GM23338 (cell line): Measurements from ENCODE around the gene RPL31. TPM values are rescaled to one million over a fixed set of nuclear protein-coding genes. Genes with fewer than 3 reads are reported as not detected.
A peak's percentile ranks its signal among the peaks of the same experiment; 100 is the strongest.

Experiments used
- ATAC-seq: fragments of 200-7000 bp; cut with Tn5 transposase; 3 replicates; pipeline ENCODE4 v1.9.1; 2020
- DNase-seq: peaks from one replicate; pipeline ENCODE4 v3.0.0-alpha.2; 2015; ENCODE audit warnings: low spot score
- H2AFZ ChIP-seq: fragments of 200-600 bp; sonication (generic); 2 replicates; pipeline ENCODE4 v1.8.0; 2016; ENCODE audit warnings: antibody characterized with exemption, mild to moderate bottlenecking, moderate library complexity
- H3F3A ChIP-seq: fragments of 200-600 bp; sonication (generic); replicated peaks from 2 replicates; pipeline ENCODE4 v1.8.0; 2017; ENCODE audit warnings: antibody characterized with exemption, mixed run types, low read depth
- H3K27ac ChIP-seq: fragments of 200-600 bp; sonication (generic); 2 replicates; pipeline ENCODE4 v1.6.1; 2016; ENCODE audit warnings: low read depth
- H3K27me3 ChIP-seq: fragments of 200-600 bp; sonication (generic); 2 replicates; pipeline ENCODE4 v1.8.0; 2016; ENCODE audit warnings: mild to moderate bottlenecking, mixed run types, moderate library complexity; ENCODE audit not compliant: insufficient read depth
- H3K36me3 ChIP-seq: fragments of 200-600 bp; sonication (generic); 2 replicates; pipeline ENCODE4 v1.8.0; 2016; ENCODE audit warnings: mild to moderate bottlenecking; ENCODE audit not compliant: insufficient read depth
- H3K4me1 ChIP-seq: fragments of 200-600 bp; sonication (generic); 2 replicates; pipeline ENCODE4 v1.8.0; 2016; ENCODE audit warnings: mild to moderate bottlenecking, moderate library complexity; ENCODE audit not compliant: insufficient read depth
- H3K4me2 ChIP-seq: fragments of 200-600 bp; sonication (generic); 2 replicates; pipeline ENCODE4 v1.7.1; 2017; ENCODE audit warnings: mixed run types
- H3K4me3 ChIP-seq: fragments of 200-600 bp; sonication (generic); 2 replicates; pipeline ENCODE4 v1.6.1; 2016; ENCODE audit warnings: mixed run types
- H3K79me2 ChIP-seq: fragments of 200-600 bp; sonication (generic); replicated peaks from 2 replicates; pipeline ENCODE4 v1.8.0; 2017; ENCODE audit warnings: mild to moderate bottlenecking; ENCODE audit not compliant: insufficient read depth
- H3K9me2 ChIP-seq: fragments of 200-600 bp; sonication (generic); 2 replicates; pipeline ENCODE4 v1.8.0; 2017; ENCODE audit not compliant: insufficient read depth
- H4K20me1 ChIP-seq: fragments of 200-600 bp; sonication (generic); replicated peaks from 2 replicates; pipeline ENCODE4 v1.8.0; 2017; ENCODE audit warnings: mild to moderate bottlenecking; ENCODE audit not compliant: insufficient read depth
- H3K27ac Mint-ChIP-seq: 2 replicates; pipeline ENCODE4 v1.8.0; 2020; ENCODE audit warnings: inconsistent platforms, mild to moderate bottlenecking, moderate library complexity, mixed read lengths
- H3K27me3 Mint-ChIP-seq: 3 replicates; pipeline ENCODE4 v1.8.0; 2022; ENCODE audit warnings: low read depth, mild to moderate bottlenecking, moderate library complexity, mixed read lengths, inconsistent platforms; ENCODE audit not compliant: insufficient read depth, poor library complexity
- H3K36me3 Mint-ChIP-seq: 3 replicates; pipeline ENCODE4 v1.8.0; 2021; ENCODE audit warnings: low read depth, mild to moderate bottlenecking, inconsistent platforms, moderate library complexity, mixed read lengths
- H3K4me1 Mint-ChIP-seq: 3 replicates; pipeline ENCODE4 v1.8.0; 2020; ENCODE audit warnings: mild to moderate bottlenecking, inconsistent platforms, mixed read lengths
- H3K4me3 Mint-ChIP-seq: 3 replicates; pipeline ENCODE4 v1.8.0; 2021; ENCODE audit warnings: moderate library complexity, mild to moderate bottlenecking, inconsistent platforms, mixed read lengths
- H3K9me3 Mint-ChIP-seq: 3 replicates; pipeline ENCODE4 v1.8.0; 2020; ENCODE audit warnings: moderate library complexity, mild to moderate bottlenecking, inconsistent platforms, mixed read lengths
- CTCF ChIP-seq, 2 experiments: fragments of 200-600 bp in 1 of 2; sonication (generic) in 1 of 2; conservative IDR thresholded peaks; 2 replicates each; pipeline versions ENCODE4 v1.5.1 to v1.6.1; 2016 to 2017; ENCODE audit warnings: antibody characterized with exemption in 2 of 2, low read depth in 2 of 2, mild to moderate bottlenecking in 2 of 2, moderate library complexity in 1 of 2
- ETS1 ChIP-seq: IDR thresholded peaks from 2 replicates; pipeline ENCODE4 v1.6.1; 2016; ENCODE audit warnings: antibody characterized with exemption
- EZH2phosphoT487 ChIP-seq: fragments of 200-600 bp; sonication (generic); IDR thresholded peaks from one replicate; pipeline ENCODE4 v1.8.1; 2018; ENCODE audit warnings: antibody characterized with exemption; ENCODE audit not compliant: unreplicated experiment
- JUNB ChIP-seq: IDR thresholded peaks from one replicate; pipeline ENCODE4 v1.6.1; 2016; ENCODE audit warnings: antibody characterized with exemption; ENCODE audit not compliant: unreplicated experiment
- NANOG ChIP-seq: IDR thresholded peaks from 2 replicates; pipeline ENCODE4 v1.6.1; 2016; ENCODE audit warnings: antibody characterized with exemption, borderline replicate concordance
- POLR2AphosphoS5 ChIP-seq: IDR thresholded peaks from 2 replicates; pipeline ENCODE4 v1.6.1; 2016; ENCODE audit warnings: antibody characterized with exemption, low read depth
- ZNF462 ChIP-seq: fragments of 250-450 bp; sonication (Bioruptor Pico); IDR thresholded peaks from 2 replicates; pipeline ENCODE4 v1.5.0; 2020; ENCODE audit warnings: mild to moderate bottlenecking, moderate library complexity
- polyA plus RNA-seq: library from polyadenylated mRNA; unstranded; fragments of >200 nt; fragmentation: Nextera tagmentation; extraction: Ambion mirVana; gene quantifications from 2 replicates; pipeline ENCODE4 v1.2.1, GENCODE V29; 2016
- total RNA-seq: library from RNA; depleted of rRNA; stranded (reverse); fragments of >200 nt; shearing (Covaris generic); gene quantifications from 2 replicates; pipeline ENCODE4 v1.2.3, GENCODE V29; 2014

Gene RPL31
- total and polyA plus RNA-seq, 2 experiments from 2014 or later: 819 to 3,213 TPM

DNA sequence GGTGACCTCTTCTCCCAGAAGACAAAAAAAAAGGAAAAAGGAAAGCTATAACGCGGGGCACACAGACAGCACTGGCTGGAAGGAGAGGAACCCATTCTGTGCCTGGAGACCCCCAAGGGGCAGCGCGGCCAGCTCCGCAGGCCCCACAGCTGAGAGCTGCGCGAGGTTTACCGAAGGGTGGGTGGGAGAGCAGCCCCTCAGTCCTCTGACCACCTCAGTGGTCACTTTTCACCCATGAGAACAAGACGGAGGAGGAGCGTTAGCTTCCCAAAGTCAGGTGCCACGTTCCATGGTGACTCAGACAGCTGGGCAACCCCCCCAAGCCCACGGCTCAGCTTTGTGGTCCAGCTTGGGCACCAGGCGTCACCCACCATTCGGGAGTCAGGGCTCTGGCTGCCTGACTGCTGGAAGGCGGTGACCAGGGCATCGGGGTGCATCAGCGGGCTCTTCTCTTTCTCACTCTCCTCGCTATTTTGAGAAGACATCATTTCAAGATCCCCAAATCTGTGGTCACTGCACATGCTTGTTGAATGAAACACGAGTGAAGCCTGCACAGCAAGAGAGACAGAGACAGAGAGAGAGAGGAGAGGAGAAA lies 35.2 kb downstream of the RPL31 start (continued):
- TF ChIP-seq ZNF462 (CRISPR knock-in tag) (no peak), POLR2AphosphoS5 (no peak), EZH2phosphoT487 (no peak), NANOG (no peak), JUNB (no peak)

- Mint-ChIP-seq H3K4me1 (peaks cover 12% of the 10 kb centered on the region), H3K27me3 (peaks cover 4% of the 10 kb centered on the region), H3K36me3 (peaks cover 51% of the 10 kb centered on the region), H3K4me3 (no peak overlapping the region), H3K9me3 (no peaks in the 10 kb centered on the region), H3K27ac (peak overlapping the region; percentile 95)
- no peaks in the 10 kb centered on the region for H3K9me2 ChIP-seq
- no peak overlapping the region for H2AFZ ChIP-seq
- H3K4me3 ChIP-seq: no peak overlapping the region
- no peaks in the 10 kb centered on the region for H3F3A ChIP-seq
- H4K20me1 ChIP-seq: no peaks in the 10 kb centered on the region
- H3K79me2 ChIP-seq: no peaks in the 10 kb centered on the region
- no peak for TF ChIP-seq ETS1
- peak; percentile 82 to 86 for TF ChIP-seq CTCF (conservative IDR thresholded peaks at IDR 0.05; ENCODE audit: low read depth in 2 of 2)
- no peak overlapping the region for H3K27ac ChIP-seq
- no peaks in the 10 kb centered on the region for H3K27me3 ChIP-seq
- H3K4me1 ChIP-seq: no peaks in the 10 kb centered on the region
- no peaks in the 10 kb centered on the region; the same call in none of the 2 replicates for H3K36me3 ChIP-seq
- DNase-seq (peak; percentile 62), ATAC-seq (peak; percentile 82)
- no peak overlapping the region for H3K4me2 ChIP-seq
Measured at GRCh38 chr2:101038455-101039255, 36.6 kb downstream of the RPL31 start.
